C1 segment of cervical spinal cord (tissue), 14 donors: ENCODE results near the gene ZNF407.

Source experiments
- DNase-seq, 14 donors: peaks; one replicate each; lab custom pipeline; 2025; lab: John Stamatoyannopoulos, UW

Gene ZNF407

DNA sequence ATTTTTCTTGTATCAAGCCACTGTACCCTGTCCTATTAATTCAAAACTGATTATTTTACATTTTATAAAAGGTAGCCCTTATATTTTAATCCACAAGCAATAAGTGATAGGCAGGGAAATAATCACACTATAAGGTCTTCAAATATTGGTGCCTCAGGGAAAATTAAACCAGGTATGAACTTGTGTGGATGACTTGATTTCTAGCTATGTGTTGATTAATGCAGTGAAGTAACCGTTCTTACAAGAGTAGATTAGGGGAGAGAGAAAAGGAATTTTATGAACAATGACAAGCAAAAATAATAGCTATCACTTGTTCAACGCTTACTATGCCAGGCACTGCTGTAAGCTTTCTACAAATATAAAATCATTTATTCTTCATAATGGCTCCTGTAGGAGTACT, 411.6 kb downstream of the ZNF407 start:
- DNase-seq: no peak

DNA sequence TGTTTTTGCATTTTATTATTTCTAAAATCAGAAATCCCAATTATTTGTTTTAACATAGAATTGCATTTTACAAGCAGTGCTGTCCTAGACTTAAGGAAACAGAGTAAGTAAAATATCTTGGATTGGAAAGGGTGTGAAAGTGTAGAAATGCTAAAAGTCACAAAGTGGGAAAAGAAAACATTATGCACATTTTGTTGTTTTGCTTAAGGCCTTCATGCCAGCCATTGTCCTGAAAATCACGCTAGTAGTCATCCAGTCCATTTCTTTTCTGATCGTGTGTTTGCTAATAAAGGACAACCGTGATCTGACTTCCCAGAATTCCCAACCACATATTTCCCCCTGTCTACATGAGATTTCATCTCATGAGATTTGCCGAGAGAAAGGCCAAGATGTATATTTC, 412.2 kb downstream of the ZNF407 start:
- no peak for DNase-seq

DNA sequence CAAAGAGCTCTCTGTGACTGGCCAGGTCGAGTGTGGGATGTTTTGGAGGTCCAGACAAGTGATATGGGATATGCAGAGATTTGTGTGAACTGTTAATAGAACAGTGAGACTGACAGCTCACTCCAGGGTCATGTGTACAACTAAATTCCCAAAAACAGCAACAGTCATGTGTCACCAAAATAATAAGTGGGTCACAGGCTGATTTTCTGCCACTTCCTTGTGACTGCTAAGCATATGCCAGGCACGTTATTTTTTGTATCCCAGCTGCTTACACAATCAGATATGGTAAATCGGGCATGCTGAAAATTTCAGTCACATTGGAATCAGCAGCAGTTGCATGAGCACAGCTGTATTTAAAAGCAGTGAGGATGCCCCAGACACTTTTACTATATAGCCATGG, 412.6 kb downstream of the ZNF407 start:
- peak in 1 of 14 donors; percentile 26 for DNase-seq

DNA sequence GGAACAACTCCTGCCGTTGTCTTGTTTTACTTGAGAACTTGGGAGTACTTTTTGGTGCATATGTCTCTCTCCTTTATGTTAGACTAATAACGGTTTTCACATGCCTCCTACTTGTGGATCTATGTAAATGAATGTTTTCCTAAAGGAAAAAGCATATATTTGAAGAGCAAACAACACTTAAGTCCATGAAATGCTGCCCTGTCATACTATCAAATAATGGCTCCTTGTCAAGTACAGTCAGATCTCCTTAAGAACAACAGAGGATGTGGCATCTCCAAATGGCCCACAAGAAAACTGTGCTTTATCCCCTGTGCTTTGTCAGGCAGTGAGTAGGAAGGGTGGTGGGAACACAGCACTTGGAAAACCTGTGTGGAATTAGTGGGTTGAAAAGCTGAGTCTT, 413.0 kb downstream of the ZNF407 start:
- DNase-seq: no peak

DNA sequence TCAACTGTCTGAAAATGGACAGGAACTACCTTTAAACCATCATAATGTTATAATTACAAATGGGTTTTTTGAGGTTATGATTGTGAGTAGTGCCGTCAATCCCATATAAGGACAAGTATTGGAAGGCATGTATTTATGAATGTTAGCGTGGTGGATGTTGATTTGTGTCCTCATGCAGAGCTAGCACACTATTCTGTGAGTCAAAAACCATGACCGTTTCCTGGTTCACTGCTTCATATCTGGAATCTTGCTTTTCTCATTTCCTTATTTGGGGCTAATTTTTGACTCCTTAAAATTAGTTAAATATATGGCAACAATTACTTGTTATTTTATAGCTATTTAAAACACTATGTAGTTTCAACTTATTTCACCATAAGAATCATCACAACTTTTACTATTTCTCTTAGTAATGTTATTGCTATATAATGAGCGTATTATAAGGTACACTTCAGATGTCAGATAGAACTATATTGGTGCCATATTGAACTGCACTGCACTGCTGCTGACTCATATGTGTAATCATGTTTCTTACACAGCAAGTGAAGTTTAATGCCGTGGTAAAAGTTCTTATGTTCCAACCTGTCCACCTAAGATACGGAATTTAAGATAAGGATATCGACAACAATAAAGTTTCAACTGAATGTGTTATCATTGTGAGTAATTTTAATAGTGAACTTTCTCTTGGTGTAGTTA, 418.5 kb downstream of the ZNF407 start:
- DNase-seq: no peak

DNA sequence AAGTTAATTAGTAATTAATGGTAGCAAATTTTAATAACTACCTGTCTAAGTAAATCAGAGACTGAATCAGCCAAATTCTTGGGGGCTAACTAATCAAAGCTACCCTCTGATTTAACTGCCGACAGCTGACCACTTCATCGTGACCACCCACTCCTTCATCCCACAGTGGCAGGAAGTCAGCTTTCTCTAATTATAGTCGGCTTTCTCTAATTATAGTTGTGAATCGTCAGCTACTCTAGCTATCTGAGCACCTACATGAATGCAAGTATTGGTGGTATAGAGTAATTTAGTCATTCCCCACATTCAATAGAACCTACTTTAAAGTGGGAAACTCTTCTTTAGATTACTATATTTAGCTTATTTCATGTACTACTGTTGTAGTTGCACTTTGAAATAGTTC, 425.8 kb downstream of the ZNF407 start:
- DNase-seq: no peak

DNA sequence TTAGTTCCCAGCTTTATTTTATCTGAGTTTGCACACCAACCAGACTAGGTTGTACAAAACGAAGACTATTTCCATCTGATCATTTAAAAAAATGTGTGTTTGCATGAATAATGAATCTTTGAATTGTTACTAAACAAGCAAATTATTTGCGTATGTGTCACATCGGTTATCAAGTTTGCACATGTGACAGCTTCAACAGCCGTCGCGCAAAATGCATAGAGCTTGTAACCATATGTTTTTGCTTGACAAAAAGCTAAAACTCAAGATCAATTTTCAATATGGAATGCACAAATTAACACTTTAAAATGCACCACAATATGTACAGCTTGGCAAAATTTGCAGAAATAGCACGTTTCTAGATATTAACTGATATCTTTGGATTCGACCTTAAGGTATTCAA, 427.2 kb downstream of the ZNF407 start:
- DNase-seq: no peak

DNA sequence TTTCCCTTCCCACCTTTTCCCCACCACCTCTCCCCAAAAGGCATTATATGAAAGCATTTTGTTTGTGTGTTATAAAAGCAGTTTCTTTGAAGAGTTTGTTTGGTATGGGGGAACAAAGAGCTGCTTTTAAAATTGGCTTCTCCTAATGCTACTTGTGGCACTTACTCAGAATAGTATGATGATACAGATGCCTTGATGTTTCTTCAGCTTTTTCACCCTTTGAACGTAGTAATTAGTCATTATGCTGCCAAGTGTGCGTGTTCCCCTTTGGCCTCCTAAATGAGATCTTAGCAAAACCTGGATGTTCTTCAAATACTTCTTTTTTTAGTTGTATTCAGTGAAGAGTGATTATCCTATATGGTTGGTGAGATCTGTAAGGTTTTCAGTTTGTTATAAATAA, 427.9 kb downstream of the ZNF407 start:
- no peak for DNase-seq

DNA sequence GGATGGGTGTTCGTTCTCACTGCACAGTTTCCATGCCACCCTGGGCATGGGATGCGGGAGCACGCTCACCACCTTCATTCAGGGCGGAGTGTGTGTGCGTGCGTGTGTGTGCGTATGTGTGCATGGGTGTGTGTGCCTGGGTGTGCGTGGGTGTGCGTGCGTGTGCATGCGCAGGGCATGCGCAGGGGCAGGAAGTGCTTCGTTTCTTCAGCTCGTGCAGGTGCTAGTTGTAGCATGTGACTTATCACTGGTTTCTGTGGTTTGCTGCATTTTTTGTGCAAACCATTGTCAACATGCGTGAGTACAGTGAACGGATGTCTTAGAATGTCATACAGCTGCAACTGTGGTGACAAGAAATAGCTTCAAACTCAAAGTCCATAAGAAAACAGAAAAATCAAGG, 431.8 kb downstream of the ZNF407 start:
- DNase-seq: no peak

DNA sequence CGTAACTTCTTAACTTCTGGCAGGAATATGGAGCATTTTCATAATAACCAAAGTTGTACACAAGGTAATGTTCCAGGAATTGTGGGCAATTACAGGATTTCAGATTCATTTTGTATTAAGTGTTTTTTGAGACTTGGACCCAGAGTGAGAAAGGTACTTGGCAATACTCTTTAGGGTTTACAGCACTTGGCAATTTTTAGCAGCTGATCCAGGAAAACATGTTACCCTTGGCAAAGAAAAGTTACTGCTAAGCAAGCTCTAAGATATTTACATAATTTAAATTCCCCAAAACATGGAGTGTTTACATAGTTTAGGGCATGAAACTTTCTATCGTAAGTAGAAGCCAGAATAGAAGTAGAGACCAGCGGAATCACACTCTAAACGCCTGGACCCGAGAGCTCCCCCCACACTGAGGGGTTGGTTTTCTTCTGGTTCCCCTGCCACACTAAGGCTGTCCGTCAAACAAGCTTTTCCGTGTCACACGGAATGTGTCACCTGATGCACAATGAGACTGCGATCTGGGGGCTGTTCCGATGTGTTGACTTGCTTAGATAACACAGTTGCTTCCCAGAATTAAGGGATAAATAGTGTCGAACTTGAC, 434.1 kb downstream of the ZNF407 start:
- DNase-seq: no peak

DNA sequence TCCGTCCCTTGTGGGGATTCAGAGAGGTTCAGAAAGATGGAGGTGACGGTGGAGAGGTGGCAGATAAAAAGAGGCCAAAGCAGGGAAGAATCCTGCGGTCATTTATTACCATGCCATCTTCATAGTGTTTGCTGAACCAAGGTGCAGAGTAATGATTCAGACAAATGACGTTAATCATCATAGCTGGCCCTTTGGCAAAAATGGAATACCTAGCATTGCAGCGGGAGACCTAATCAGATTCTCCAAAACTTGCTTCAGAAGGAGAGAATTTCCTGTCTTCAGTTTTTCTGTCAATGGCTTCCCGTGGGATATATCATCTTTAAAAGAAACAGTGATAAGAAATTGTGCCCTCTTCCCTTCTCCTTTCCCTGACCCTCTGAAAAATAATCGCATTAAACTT, 435.8 kb downstream of the ZNF407 start:
- no peak for DNase-seq

DNA sequence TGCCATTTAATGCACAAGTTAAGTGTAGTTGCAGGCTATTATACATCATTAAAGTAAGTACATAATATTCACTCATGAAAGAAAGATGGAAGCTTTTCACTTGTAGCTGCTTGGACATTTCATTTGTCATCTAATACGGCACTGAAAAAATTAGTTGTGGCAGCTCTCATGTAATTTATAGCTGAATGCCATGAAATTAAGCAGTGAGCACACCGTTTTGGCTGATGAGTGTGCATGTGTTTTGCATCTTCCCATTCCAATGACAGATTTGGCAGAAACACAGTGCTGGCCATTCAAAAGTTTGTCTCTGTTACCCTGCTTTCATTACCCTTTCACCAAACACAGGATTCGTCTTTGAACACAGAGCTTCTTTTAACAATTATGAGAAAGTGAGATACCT, 437.3 kb downstream of the ZNF407 start:
- no peak for DNase-seq

DNA sequence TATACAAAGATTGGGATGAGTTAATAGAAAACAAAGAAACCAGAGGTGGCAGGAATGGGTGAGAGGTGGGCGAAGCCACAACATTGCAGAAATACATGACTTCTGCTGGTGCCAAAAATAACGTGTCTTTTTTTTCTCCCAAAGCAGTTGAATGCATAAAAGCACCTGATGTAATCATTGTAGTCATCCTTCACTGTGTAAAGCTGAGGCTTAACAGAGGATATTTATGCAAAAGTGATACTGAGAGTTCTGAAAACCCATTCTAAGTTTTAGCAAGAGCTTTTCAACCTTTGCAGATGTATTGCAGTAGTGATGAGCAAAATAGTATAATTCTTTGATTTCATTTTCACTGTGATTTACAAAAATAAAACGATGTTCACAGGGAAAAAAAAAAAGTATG, 438.3 kb downstream of the ZNF407 start:
- DNase-seq: no peak

DNA sequence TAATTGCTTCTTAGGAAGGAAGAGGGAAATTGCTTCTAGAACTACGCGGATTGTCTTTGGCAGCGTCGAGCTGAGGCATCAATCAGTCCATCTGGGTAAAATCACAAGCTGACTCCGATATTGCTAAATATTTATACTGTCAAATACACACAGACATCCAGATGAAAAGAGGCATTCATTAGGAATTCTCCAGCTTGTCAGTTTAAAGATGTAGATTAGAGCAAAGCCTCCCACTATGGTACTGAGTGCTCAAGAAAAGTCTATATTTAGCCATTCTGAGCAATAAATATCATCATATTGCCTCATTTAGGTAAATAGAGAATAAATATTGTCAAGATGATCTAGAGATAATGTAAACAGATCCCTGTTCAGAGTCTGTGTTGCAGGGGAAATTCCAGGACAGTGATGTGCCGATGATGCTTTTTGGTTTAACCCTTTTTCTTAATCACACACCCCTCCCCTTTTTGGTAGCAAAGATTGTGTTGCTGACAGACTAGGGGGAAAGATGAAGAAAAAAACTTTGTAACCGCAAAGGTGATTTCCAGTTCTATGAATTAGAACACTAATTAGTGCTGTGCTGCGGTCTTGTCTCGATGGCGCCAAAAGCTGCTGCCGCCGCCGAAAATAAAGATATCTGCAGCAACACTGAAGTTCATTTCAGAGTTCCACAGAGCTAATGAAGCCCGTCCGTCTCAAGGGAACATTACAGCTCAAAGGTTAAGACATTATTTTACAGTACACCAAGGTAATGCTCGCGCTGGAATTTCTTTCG, 439.4 kb downstream of the ZNF407 start:
- DNase-seq: no peak

DNA sequence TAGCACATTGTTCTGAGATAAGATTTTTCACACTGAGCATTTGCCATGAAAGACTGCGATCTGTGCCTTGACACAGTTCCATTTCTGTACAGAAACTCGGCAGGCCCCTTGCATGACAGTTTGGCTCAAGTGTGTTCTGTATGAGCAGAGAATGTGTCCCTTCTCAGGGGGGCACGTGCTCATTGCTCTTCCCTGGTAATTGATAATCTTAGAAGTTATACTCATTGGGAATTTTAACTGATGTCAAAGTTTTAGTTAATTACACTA, 440.0 kb downstream of the ZNF407 start:
- DNase-seq: no peak

DNA sequence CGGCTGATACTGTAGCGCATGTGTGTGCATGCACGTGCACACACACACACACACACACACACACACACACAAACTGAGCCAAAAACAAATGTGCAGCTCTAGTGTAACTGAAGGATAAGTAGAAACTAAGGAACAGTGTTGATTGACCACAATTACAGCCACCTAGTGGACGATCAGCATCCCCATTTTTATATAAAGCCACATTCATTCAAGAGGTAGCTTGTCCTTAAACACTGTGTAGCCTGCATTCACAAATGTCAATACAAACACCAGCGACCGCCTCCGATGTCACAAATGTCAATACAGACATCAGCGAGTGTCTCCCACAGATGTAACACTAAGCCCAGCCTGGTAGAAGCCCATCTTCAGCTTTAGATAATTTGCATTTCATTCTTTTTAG, 443.9 kb downstream of the ZNF407 start:
- no peak for DNase-seq

DNA sequence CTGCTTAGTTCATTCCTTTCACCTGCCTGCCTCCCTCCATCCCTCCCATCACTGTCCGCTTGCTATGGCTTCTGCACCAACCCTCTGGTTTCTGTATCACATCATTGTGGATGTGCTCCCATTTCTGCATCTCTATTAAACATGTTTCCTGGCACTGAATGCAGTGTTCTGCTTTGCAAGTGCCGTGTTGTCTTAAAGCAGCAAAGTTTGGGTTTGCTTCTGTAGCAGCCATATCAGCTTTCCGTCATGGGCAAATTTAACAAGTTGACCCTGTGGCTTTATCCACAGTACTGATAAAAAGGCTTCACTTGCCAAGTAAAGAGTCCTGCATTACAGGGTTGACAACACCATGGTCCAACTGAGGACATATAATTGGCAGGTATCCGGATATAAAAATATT, 445.8 kb downstream of the ZNF407 start:
- DNase-seq: no peak

DNA sequence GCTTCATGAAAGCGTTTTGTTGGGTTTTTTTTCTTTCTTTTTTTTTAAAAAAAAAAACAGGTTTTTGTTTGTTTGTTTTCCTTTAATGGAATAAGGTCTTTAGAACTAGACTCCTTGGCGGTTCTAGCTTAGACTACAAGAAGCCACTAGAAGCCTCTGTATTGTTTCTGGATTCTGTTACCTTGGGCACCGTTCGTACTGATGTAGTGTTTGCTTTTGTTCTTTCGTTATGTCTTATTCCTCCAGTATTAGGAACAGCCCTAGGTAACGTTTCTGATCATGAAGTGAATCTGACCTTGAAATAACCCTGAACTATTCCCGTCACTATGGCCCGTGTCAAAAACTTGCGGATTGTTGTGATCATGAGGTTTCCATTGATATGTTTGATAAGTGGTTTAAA, 446.6 kb downstream of the ZNF407 start:
- no peak for DNase-seq

DNA sequence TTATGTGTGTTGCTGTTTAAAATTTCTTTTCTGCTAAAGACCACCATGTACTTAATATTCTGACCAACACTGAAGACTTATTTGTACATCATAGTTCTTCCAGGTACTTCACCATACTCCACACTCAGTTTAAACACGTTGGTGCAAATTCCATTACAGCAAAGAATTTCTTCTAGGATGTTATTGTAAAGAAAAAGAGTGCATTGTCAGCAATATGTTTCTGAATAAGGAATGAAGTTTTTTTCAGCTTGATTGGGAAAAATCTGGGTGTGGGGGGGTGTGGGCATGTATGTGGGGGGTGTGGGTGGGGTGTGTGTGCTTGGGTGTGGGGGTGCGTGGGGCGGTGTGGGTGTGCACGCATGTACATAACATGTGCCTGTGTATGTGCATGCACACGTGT, 447.1 kb downstream of the ZNF407 start:
- no peak for DNase-seq

DNA sequence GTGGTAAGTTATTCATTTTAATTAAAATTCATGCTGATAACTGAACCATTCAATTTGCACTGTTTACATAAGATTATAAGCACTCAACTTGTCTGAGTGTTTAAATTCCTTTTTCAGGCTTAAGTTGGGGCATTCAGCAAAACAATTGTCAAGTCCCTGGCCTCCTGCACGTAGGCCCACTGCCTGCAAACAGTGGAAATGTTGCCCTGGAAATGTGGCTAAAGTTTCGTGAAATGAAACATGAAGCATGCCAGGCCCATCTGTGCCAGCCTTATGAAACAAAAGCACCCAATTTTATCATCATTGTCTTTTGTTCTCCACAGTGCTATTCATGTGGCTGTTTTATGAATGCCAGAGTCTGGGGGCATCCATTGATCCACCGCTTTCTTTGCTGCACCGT, 447.6 kb downstream of the ZNF407 start:
- peak in 1 of 14 donors; percentile 18 for DNase-seq

DNA sequence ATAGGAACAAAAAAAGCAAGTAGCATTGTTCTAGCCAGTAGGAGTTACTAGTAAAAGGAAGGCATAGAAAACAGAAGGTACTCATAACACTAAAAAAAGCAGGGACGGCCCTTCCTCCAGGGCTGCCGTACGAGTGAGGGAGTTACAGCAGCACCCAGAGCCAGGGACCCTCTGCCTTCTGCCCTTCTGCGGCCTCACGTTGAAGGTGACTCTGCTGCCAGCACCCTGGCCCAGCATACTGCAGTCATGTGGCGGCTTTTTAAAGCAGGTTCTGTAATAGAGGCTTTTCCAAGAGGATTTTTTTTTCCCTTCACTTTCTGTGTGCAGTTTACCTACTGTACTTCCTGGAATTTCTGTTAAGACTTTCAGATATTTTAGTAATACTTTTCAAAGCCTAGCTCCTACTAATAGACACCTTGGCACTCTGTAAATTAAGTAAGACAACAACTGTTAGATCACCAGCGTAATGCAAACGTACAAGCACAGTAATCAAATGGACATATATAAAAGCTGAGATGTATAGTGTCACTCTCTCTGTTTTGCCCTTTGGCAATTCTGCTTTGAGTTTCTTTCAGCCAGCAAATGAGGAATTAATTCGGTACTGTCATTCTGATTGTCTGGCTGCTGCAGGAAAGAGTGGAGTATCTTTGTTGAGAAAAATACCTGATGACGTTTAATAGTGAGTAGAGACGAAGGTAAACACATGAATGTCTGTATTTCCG, 449.7 kb downstream of the ZNF407 start:
- no peak for DNase-seq

DNA sequence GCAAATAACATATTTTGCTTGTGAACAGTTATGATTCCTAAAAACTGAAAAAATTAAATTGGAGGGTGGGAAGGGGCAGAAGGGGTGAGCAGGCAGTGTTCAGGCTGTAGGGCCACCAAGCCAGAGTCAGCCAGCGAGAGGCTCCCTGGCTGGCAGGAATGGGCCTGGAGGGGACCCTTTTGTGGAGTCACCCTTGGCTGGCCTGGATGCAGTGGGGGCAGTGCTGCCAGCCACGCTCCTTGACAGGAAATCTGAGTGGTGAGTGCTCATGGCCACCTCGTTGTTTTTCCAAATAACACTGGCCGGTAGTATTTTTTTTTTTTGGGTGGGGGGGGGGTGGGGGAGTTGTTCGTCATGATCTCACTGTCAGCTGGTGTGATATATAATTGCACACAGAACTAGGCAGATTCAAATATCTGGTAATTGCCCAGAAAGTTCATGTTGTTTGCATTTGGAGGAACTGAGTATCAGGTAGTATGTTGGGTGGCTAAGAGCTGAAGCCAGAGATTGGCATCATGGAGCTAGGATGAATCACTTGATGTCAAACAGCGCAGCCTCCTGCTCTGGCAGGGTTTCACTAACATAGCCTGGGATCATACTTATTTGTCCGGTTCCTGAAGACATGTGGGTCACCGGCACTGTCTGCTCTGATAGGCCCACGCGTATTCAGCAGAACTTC, 451.2 kb downstream of the ZNF407 start:
- DNase-seq: peak in 2 of 14 donors; percentile 32 to 64
